HG02981 (cell line): Measurements from ENCODE around the gene ZSCAN25.
"Not testable (repeated sequence)": the region's sequence is repeated elsewhere in the genome, so short reads cannot be mapped to it uniquely, and the experiment has no call there.

ENCODE experiments used
- ATAC-seq: cut with Tn5 transposase; IDR thresholded peaks from one replicate; pipeline ENCODE4 v1.9.1; 2021; ENCODE audit warnings: mild to moderate bottlenecking, moderate library complexity; ENCODE audit not compliant: unreplicated experiment

ZSCAN25 gene

DNA sequence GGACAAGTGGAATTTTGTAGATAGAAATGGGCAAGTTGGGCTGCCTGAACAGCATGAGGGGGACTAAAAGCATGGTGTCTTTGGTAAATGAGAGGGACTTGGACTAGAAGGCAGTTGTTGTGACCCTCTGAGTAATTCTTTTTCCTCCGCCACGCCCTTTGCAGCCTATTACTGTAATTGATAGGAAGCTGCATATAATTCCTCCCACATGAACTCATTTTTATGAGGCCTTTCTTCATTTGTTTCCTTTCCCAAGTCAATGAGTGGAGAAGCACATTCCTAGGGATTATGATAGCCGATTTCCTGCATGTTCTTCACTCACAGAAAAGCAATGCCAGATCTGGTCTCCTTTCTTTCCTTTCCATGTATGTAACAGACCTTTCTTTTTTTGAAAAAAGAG, 27.7 kb downstream of the ZSCAN25 start:
- ATAC-seq, result no peak

DNA sequence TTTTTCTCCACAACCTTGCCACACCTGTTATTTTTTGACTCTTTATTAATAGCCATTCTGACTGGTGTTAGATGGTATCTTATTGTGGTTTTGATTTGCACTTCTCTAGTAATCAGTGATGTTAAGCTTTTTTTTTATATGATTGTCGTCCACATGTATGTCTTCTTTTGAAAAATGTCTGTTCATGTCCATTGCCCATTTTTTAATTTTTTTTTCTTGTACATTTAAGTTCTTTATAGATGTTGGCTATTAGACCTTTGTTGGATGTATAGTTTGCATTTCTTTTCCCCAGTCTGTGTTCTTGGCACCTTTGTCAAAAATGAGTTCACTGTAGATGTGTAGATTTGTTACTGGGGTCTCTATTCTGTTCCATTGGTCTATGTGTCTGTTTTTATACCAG, 28.8 kb downstream of the ZSCAN25 start:
- ATAC-seq, result no peak

DNA sequence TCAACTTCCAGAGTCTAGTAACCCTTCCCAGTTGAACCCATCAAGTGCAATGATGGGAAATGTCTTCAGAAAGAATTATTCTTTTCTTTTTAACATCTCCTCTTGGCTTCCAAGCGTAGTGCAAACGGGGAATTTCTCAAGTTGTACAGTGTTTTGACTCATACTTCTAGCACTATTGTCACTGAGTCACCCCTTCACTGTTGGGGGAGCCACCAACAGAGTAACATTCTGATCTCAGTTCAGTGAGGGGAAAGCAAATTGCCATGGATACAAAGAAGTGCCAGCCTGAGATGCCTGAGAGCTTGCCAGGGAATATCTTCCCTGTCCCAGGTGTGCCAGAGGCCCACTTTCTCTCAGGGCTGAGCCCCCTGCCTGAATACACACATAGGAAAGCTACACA, 32.1 kb downstream of the ZSCAN25 start:
- no peak for ATAC-seq

DNA sequence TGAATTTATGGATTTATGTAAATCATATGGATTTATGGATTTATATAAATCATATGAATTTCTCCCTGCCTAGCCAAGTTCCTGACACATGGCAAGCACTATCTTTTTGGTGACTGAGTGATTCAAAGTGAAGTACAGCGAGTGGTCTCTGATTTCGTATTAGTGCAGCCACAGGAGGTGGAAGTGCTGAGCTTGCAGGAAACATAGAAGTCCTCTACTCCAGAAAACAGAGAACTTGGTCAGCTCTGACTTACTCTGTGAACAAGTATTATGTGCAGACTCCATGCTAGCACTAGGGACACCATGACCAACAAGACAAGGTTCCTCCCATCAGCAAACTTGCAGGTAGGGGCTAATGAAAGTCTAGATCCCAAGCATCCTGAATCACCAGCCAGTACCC, 34.5 kb downstream of the ZSCAN25 start:
- ATAC-seq, result no peak

DNA sequence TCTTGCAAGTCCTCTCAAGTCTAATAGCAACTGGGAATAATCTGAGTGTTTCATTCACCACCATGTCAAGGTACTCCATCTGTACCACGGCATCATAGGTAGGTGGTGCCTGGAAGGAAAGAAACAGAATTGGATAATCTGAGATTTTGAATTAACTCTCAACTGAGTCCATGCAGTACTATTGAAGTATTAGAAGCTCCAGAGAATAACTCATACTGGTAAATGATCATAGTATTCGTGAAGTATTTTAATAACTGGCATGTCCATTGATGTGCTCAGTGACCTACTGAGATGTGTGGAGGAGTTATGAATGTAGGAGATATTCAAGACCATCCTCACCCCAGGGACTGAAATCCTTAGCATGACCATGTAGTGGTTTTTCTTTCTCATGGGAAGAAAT, 35.9 kb downstream of the ZSCAN25 start:
- no peak for ATAC-seq

DNA sequence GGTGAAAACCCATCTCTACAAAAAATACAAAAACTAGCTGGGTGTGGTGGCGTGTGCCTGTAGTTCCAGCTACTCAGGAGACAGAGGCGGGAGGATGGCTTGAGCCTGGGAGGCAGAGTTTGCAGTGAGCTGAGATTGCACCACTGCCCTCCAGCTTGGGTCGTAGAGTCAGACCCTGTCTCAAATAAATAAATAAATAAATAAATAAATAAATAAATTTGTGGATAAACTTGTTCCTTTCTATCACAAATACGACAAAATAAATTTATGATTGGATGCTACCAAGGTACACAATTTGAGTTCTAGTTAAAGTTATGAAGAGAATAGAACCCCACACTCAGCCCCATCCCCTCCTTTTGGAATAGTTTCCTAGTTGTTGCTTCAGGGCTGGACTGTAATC, 36.5 kb downstream of the ZSCAN25 start:
- not testable (repeated sequence) for ATAC-seq

DNA sequence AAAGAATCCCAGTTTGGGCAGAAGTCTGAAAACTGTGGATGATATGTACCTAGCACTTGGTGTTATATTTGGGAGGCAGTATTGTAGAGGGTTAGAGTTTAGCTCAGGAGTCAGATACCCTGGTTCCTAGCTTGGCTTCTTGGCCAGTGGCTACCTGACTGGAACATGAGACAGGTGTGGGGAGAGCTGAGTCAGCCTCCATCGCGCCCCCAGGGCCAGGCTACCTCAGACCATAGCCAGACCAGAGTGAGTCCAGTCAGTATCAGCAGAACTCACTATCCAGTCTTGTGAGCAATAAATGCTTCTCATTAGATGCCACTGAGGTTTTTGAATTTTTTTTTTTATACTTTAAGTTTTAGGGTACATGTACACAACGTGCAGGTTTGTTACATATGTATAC, 37.0 kb downstream of the ZSCAN25 start:
- no peak for ATAC-seq

DNA sequence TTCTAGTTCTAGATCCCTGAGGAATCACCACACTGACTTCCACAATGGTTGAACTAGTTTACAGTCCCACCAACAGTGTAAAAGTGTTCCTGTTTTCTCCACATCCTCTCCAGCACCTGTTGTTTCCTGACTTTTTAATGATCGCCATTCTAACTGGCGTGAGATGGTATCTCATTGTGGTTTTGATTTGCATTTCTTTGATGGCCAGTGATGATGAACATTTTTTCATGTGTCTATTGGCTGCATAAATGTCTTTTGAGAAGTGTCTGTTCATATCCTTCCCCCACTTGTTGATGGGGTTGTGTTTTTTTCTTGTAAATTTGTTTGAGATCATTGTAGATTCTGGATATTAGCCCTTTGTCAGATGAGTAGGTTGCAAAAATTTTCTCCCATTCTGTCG, 37.9 kb downstream of the ZSCAN25 start:
- not testable (repeated sequence) for ATAC-seq

DNA sequence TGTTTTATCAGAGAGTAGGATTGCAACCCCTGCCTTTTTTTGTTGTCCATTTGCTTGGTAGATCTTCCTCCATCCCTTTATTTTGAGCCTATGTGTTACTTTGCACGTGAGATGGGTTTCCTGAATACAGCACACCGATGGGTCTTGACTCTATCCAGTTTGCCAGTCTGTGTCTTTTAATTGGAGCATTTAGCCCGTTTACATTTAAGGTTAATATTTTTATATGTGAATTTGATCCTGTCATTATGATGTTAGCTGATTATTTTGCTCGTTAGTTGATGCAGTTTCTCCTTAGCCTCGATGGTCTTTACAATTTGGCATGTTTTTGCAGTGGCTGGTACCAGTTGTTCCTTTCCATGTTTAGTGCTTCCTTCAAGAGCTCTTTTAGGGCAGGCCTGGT, 41.1 kb downstream of the ZSCAN25 start:
- not testable (repeated sequence) for ATAC-seq

DNA sequence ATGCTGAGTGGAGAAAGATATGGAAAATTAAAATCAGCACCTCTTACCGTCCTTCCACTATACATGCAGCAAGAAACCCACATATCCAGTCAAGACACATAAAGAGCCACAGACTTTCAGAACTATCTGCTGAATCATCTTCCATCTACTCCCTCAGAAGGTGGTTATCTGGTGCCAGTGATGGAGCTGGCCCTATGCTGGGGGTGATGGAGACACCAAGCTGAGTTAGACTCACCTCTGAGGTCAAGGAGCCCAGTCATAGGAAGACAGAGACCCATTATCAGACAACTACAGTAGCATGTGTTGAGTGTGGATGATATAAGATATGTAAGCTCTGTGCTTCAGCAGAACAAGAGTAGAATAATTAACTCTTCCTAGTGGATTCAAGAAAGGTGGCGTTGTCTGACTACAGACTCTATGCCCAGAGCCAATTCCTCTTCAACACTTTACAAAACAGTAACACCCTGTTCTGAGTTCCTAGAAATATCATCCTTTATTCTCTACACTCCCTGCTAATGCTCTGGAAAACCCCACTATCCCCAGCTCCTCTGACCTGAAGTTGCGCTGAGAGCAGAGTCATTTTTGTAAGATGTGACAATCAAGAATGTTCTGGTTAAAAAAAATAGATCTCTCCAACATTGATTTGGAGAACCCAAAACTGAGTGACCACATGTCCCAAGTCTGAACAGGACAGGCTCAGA, 48.7 kb downstream of the ZSCAN25 start:
- no peak for ATAC-seq

DNA sequence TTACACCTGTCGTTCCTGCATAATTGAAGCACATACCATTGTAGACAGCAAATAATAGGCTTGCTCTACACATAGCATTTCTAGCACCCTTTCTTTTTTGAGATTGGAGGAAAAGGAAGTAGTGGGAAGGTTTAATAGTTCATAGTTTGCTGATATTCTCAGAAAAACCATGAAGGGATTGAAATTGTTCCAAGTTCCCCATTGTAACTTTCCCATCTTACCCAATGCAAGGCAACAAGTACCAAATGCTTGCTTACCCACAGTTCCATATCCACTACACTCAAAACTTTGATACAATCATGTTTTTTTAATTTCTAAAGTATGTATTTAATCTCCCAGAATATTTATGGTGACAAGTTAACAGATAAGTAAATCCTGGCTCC, 49.3 kb downstream of the ZSCAN25 start:
- no peak for ATAC-seq

DNA sequence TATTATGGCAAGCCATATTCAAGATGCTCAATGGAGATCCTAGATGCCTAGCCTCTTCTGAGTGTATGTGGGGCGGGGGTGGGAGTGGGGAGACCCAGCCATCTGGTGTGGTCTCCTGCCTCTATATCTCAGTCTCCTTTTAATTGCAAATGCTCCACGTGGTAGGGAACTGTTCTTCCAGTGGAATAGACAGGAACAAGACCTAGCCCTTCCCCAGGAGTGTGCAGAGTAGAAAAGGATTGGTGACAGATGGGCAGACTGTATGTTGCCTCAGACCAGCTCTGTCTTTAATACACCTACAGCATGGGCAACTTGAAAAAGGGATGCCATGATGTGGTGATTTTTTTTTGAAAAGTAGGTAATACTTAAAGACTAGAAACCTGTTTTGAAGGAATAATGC, 50.4 kb downstream of the ZSCAN25 start:
- no peak for ATAC-seq

DNA sequence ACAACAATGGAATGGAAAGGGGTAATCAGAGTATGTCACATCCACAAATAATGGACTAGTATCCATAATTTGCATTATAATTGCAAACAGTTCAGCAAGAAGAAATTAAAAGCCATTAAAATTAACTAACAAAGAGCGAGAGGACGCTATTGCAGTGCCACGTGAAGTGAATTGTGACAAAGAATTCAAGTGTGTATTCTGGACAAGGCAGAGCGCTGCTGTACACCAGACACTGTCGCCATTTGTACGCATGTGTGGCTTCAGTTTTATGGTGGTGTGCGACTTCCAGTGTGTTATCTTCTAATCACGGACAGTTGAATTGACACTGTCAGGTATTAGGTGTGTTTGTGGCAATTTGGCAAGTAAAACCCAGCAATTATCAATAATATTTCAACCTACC, 51.8 kb downstream of the ZSCAN25 start:
- no peak for ATAC-seq

DNA sequence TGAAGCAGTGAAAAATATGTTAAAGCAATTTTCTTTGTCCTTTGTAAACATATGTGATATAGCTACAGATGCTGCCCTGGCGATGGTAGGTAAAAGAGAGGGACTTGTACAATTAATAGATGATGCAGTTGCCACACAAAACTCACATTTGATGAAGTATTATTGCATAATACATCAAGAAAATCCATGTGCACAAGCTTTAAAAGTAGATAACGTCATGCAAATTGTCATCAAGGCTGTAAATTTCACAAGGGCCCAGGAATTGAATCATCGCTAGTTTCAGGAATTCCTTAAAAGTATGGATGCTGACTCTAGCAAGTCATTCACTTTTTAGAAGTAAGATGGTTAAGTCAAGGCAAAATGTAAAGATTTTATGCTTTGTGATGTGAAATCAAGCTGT, 53.0 kb downstream of the ZSCAN25 start:
- no peak for ATAC-seq

DNA sequence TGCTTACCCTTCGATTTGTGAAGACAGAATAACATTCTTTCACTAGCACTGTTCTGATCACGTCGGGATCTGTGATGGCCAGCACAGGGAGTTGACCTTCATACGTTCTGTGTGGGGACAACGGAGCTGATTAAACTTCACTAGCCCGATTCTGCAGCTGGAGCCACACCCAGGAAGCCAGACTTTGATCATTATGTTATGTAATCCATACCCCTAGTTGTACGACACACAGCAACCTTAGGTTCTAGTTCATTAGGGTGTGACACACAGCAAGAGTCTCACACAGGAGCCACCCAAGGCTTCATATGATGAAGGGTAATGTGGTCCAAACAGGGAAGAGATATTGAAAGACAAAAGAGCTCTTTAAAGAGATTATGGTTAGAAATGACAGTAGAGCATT, 55.8 kb downstream of the ZSCAN25 start:
- ATAC-seq, result no peak

DNA sequence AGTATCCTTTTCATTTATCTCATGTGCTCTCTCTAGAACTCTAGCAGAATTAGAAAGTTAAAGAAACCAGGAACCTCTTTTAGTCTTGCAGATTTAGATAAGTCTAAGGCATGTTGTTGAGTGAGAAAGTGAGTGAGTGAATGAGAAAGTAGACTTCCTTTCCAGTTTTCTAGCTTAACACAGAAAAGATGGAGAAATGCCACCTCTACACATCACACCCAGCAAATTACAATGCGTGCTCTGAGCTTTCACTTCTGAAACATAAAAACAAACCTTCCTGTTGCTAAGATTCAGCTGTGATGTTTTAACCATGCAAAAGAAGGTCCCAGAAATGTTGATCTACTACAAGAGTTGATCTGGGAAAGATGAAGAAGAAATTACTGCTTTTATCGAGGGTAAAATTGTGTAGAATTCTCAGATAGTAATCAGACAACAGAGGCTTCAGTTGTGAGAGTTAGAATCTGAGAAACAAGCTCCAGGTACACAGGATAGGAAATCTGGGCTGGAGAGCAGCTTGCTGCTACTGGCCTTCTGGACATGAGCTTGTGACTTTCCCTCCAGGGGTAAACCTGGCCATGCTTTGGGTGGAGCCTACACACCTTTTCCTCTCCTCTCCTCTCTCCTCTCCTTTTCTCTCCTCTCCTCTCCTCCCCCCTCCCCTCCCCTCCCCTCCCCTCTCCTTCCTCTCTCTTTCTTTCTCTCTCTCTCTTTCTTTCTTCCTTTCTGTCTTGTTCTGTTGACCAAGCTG, 58.4 kb downstream of the ZSCAN25 start:
- ATAC-seq, result no peak

DNA sequence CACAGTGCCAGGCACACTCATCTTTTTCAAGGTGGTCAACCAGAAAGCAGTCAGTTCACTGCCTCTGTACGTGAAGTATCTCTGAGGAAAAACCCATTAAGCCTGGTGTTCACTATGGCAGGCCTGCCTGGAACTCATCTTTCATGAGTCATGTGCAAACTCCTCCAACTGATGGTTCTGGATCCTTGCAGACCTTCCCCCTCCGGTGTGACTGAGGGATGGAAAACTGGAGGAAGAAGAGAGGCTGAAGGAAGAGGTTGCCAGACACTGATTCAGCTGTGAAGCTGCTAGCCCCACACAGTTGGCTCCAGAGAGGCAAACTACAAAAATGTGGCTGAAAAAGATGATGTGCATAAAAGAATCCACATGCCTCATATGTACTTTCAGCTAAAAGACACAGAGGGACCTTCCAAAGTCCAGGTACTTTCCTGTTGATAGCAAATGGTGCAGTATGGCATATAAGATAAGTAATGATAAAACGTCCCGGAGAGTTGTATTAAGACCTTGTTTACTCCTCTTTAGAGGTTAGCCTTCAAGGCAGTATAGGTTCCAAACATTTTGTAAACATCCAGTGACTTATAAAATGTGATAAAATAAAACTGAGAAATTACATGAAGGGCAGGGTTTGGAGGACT, 60.4 kb downstream of the ZSCAN25 start:
- no peak for ATAC-seq

DNA sequence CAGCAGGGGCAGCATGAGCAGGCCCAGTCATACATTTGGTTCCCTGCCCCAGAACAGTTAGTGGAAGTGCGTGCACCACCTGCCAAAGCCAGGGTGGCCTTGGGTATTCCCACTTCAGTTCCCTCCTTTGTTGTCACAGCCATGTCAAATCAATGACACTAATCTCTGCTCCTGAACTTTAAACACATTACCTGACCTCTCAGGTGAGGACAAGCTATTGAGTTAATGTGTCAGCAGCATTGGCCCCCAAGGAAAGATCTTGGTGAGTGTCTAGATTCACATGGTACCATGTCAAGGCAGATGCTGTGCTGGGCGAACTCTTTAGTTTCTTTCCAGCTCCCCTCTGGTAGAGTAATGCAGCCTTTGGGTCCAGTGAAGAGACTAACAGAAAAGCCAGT, 60.9 kb downstream of the ZSCAN25 start:
- no peak for ATAC-seq

DNA sequence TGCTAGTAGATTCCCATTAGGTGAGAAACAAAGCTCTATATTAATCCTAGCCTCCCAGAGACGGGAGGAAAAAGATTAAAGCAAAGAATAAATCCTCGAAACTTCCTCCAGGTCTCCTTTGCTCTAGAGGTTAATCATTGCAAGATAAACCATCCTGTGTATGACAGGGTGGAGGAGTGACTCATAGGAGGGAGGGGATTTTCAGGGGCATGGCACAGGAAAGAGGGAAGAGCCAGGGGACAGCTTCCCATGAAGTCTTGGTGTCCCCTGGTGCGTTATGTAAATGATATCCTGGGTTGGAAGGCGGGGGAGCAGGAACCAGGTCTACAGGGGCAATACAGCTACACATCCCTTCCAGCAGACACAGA, 62.3 kb downstream of the ZSCAN25 start:
- no peak for ATAC-seq

DNA sequence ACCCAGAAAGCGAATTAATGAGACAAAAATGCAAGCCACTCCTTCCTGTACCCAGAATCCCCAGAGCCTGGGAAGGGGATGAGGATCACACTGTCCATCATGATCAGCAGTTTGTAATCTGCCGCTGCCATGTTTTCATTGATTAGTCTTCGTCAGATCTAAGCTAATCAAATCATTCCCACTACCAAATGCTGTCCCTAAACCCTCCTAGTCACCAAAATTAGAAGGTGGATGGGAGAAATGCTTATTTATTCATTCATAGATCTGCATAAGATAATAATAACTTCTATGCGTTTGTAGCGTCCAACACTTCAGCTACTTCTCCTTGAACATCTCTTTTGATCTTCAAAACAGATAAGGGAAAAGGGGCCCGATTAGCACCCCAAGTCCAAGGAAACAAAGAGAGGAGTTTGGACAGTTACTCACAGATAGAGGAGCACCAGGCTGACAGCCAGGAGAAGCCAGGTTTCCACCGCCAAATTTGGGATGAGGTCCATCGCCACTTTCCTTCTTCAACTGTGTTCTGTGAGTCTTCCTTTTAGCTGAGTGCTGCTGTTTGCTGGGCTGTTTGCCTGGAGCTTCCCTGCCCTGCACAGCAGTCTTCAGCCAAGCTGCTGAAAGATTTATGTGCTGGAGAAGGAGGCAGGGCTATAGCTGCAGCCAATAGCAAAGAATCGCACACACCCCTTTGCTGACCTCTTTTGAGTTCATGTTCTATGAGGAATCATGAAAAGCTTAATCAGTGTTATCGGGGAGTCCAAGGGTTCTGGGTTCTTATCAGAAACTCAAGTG, 62.9 kb downstream of the ZSCAN25 start, which contains the start of gene CYP3A5:
Gene CYP3A5, minus strand, starts transcription at position 597 of the 792 bp plus-strand sequence. Its CDS starts 100 bp downstream, at position 497.
- ATAC-seq, result no peak
